ENCODE data around the gene VIPR2. TPM values are rescaled to one million over a fixed set of nuclear protein-coding genes. Genes with fewer than 3 reads are reported as not detected.

The VIPR2 gene
- total RNA-seq, 1 experiment from 2014 or later = not detected

DNA sequence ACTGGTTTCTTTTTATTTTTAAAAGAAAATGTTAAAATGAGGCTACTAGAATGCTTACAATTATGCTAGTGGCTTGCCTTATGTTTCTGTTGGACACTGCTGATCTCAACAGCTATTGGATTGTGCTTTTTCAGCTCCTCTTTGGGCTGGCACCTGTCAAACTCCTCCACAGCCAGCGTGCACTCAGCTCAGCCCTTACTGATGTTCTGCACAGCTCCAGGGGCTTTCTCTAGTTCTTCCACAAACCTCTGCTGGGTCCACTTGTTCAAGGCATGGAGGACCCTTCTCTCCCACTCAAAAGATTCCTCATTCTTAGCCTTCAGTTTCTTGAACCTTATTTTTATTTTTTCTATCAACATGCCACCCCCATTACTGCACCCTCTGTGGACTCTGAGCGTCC, 96.0 kb downstream of the VIPR2 start:
- H3K27me3 ChIP-seq (replicated peaks; ENCODE audit: insufficient read depth, low read depth, low read length, poor library complexity) = peaks cover 65% of the 10 kb centered on the region
- POLR2A ChIA-PET (ENCODE audit: low non-redundant PET) = no interaction called here

DNA sequence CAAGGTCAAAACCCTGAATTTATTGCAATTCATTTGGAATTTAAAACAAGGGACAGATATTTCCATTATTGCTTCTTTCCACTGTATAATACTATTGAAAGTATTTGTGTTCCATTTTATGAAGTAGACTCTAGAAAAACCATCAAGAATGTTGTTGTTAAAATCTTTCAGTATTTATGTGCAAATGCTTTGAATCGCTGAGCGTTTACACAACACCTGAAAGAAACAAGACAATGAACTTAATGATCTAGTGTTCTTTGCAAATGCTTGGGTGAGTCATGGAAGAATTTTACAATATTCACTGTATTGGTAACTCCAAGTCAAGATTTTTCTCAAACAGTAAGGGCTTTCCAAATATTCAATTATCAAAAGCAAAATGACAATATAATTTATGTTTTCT, 97.1 kb downstream of the VIPR2 start:
- no peaks in the 10 kb centered on the region for H3K9me3 ChIP-seq (ENCODE audit: low read depth, low read length, poor library complexity, severe bottlenecking)
- TF ChIP-seq, protein P1, sequence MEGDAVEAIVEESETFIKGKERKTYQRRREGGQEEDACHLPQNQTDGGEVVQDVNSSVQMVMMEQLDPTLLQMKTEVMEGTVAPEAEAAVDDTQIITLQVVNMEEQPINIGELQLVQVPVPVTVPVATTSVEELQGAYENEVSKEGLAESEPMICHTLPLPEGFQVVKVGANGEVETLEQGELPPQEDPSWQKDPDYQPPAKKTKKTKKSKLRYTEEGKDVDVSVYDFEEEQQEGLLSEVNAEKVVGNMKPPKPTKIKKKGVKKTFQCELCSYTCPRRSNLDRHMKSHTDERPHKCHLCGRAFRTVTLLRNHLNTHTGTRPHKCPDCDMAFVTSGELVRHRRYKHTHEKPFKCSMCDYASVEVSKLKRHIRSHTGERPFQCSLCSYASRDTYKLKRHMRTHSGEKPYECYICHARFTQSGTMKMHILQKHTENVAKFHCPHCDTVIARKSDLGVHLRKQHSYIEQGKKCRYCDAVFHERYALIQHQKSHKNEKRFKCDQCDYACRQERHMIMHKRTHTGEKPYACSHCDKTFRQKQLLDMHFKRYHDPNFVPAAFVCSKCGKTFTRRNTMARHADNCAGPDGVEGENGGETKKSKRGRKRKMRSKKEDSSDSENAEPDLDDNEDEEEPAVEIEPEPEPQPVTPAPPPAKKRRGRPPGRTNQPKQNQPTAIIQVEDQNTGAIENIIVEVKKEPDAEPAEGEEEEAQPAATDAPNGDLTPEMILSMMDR (conservative IDR thresholded peaks at IDR 0.05; ENCODE audit: low read depth, low read length) = no peak
- no peak for TF ChIP-seq EZH2 (IDR thresholded peaks at IDR 0.05; ENCODE audit: borderline replicate concordance, low read depth, low read length, poor library complexity, severe bottlenecking)
- H3K4me1 ChIP-seq (ENCODE audit: insufficient read depth, low read length, poor library complexity, severe bottlenecking) = no peaks in the 10 kb centered on the region
- H3K4me3 ChIP-seq (ENCODE audit: low read depth, low read length, poor library complexity, severe bottlenecking) = no peak overlapping the region
- peaks cover 58% of the 10 kb centered on the region for H3K27me3 ChIP-seq (replicated peaks; ENCODE audit: insufficient read depth, low read depth, low read length, poor library complexity)
- no peak for DNase-seq (ENCODE audit: low spot score)
- intact Hi-C loops (cut with micrococcal nuclease; ENCODE audit: unreplicated experiment) = no loop called here
- no TSS peak for BruUV-seq (replicated peaks)
- H3K36me3 ChIP-seq (ENCODE audit: insufficient read depth, low read length, poor library complexity, severe bottlenecking) = no peaks in the 10 kb centered on the region
- ChIA-PET CTCF (no interaction called here), POLR2A (ENCODE audit: low non-redundant PET) (no interaction called here)
- no peak overlapping the region for H3K27ac ChIP-seq (ENCODE audit: low read depth, low read length, poor library complexity, severe bottlenecking)

More for the DNA sequence above, 96.0 kb downstream of the VIPR2 start:
- TF ChIP-seq, protein P1 (conservative IDR thresholded peaks at IDR 0.05; ENCODE audit: low read depth, low read length) = no peak
- TF ChIP-seq EZH2 (IDR thresholded peaks at IDR 0.05; ENCODE audit: borderline replicate concordance, low read depth, low read length, poor library complexity, severe bottlenecking) = no peak
- DNase-seq (ENCODE audit: low spot score) = no peak
- no peaks in the 10 kb centered on the region for H3K4me1 ChIP-seq (ENCODE audit: insufficient read depth, low read length, poor library complexity, severe bottlenecking)
- intact Hi-C loops (cut with micrococcal nuclease; ENCODE audit: unreplicated experiment) = no loop called here
- no TSS peak for BruUV-seq (replicated peaks)
- no peak overlapping the region for H3K27ac ChIP-seq (ENCODE audit: low read depth, low read length, poor library complexity, severe bottlenecking)
- H3K36me3 ChIP-seq (ENCODE audit: insufficient read depth, low read length, poor library complexity, severe bottlenecking) = no peaks in the 10 kb centered on the region
- no peak overlapping the region for H3K4me3 ChIP-seq (ENCODE audit: low read depth, low read length, poor library complexity, severe bottlenecking)
- CTCF ChIA-PET = no interaction called here
- H3K9me3 ChIP-seq (ENCODE audit: low read depth, low read length, poor library complexity, severe bottlenecking) = no peaks in the 10 kb centered on the region

DNA sequence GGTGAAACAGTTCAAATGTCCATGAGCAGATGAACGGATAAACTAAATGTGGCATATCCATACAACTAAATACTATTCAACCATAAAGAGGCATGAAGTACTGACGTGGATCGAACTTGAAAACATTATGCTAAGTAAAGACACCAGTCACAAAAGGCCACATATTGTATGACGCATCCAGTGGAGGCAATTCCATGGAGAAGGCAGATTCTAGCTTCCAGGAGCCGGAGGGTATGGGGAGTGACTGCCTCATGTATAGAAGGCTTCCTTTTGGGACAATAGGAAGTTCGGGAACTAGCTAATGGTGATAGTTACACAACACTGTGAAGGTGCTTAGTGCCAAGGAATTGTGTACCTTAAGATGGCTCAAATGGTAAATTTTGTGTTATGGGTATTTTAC, 98.4 kb downstream of the VIPR2 start:
- Histone ChIP-seq H3K27ac (ENCODE audit: low read depth, low read length, poor library complexity, severe bottlenecking) (no peak overlapping the region), H3K9me3 (ENCODE audit: low read depth, low read length, poor library complexity, severe bottlenecking) (no peaks in the 10 kb centered on the region), H3K36me3 (ENCODE audit: insufficient read depth, low read length, poor library complexity, severe bottlenecking) (no peaks in the 10 kb centered on the region), H3K4me1 (ENCODE audit: insufficient read depth, low read length, poor library complexity, severe bottlenecking) (no peaks in the 10 kb centered on the region), H3K4me3 (ENCODE audit: low read depth, low read length, poor library complexity, severe bottlenecking) (no peak overlapping the region), H3K27me3 (replicated peaks; ENCODE audit: insufficient read depth, low read depth, low read length, poor library complexity) (peaks cover 46% of the 10 kb centered on the region)
- CTCF ChIA-PET = no interaction called here
- POLR2A ChIA-PET (ENCODE audit: low non-redundant PET) = no interaction called here
- no peak for DNase-seq (ENCODE audit: low spot score)
- intact Hi-C loops (cut with micrococcal nuclease; ENCODE audit: unreplicated experiment) = no loop called here
- no peak for TF ChIP-seq EZH2 (IDR thresholded peaks at IDR 0.05; ENCODE audit: borderline replicate concordance, low read depth, low read length, poor library complexity, severe bottlenecking)
- TF ChIP-seq, protein P1 (conservative IDR thresholded peaks at IDR 0.05; ENCODE audit: low read depth, low read length) = no peak
- BruUV-seq (replicated peaks) = no TSS peak
